HepG2 (cell line): Measurements from ENCODE around the gene GRIK1. TPM values are rescaled to one million over a fixed set of nuclear protein-coding genes. Genes with fewer than 3 reads are reported as not detected.

Experiments used
- ATAC-seq: fragments of 200-7000 bp; cut with Tn5 transposase; 3 replicates; pipeline ENCODE4 v1.9.1; 2020; ENCODE audit warnings: mild to moderate bottlenecking, moderate library complexity
- BruUV-seq: library from RNA; stranded (reverse); fragments of 400-500 nt; replicated peaks from 2 replicates; lab custom pipeline; 2021; lab: Mats Ljungman, UMichigan
- CTCF ChIA-PET: fragments of 300-600 bp; formaldehyde crosslinking; extraction: SDS; loops from one replicate; lab custom pipeline; 2021; ENCODE audit warnings: low total read pairs, inconsistent platforms, low intra/inter-chr PET ratio; lab: Yijun Ruan, JAX
- POLR2A ChIA-PET: fragments of 350-600 bp; sonication (Branson Sonifier 250); formaldehyde crosslinking; loops from one replicate; lab custom pipeline; 2020; ENCODE audit warnings: antibody characterized with exemption, inconsistent platforms; lab: Yijun Ruan, JAX
- DNase-seq: peaks from one replicate; pipeline ENCODE4 v3.0.0-alpha.2; 2015; ENCODE audit warnings: low spot score
- FAIRE-seq: peaks from 3 replicates; lab custom pipeline; 2011; peaks lifted over from hg19 to GRCh38; lab: Jason Lieb, UNC
- H2AFZ ChIP-seq: one replicate; pipeline ENCODE4 v1.6.1; 2011; ENCODE audit warnings: low read length, inconsistent platforms
- H3K27ac ChIP-seq: fragments of 300-600 bp; 3 replicates; pipeline ENCODE4 v1.8.0; 2011; ENCODE audit warnings: mixed run types, mild to moderate bottlenecking, mixed read lengths, low read length, inconsistent platforms; ENCODE audit not compliant: insufficient read depth; ENCODE audit errors: extremely low read length
- H3K27me3 ChIP-seq, 2 experiments: fragments of 200-600 bp in 1 of 2; 2 replicates in 1 of 2; 3 replicates in 1 of 2; pipeline versions ENCODE4 v1.6.0 to v1.8.0; 2011; ENCODE audit warnings: low read length in 2 of 2, mild to moderate bottlenecking in 2 of 2, moderate library complexity in 2 of 2, inconsistent platforms in 1 of 2; ENCODE audit not compliant: insufficient read depth in 2 of 2, control insufficient read depth in 1 of 2
- H3K36me3 ChIP-seq, 2 experiments: fragments of 200-600 bp in 1 of 2; replicated peaks in 1 of 2; 2 replicates in 1 of 2; 3 replicates in 1 of 2; pipeline versions ENCODE4 v1.5.1 to v1.8.0; 2011; ENCODE audit warnings: low read length in 2 of 2, inconsistent platforms in 1 of 2; ENCODE audit not compliant: insufficient read depth in 2 of 2, control insufficient read depth in 1 of 2
- H3K4me1 ChIP-seq: 2 replicates; pipeline ENCODE4 v1.5.1; 2012; ENCODE audit warnings: low read length, inconsistent platforms; ENCODE audit not compliant: insufficient read depth
- H3K4me2 ChIP-seq: 2 replicates; pipeline ENCODE4 v1.6.0; 2011; ENCODE audit warnings: low read depth, low read length, inconsistent platforms
- H3K4me3 ChIP-seq, 3 experiments: fragments of 200-600 bp in 1 of 3; sonication (generic), shearing (Covaris generic) in 1 of 3; replicated peaks in 1 of 3; 2 replicates each; pipeline ENCODE4 v1.5.1; 2011 to 2016; ENCODE audit warnings: low read length in 3 of 3, inconsistent platforms in 2 of 3, low read depth in 2 of 3, mild to moderate bottlenecking in 2 of 3, control low read depth in 1 of 3, mixed read lengths in 1 of 3; ENCODE audit not compliant: insufficient read depth in 1 of 3
- H3K79me2 ChIP-seq: one replicate; pipeline ENCODE4 v1.6.1; 2011; ENCODE audit warnings: low read length, inconsistent platforms; ENCODE audit not compliant: insufficient read depth
- H3K9ac ChIP-seq: 2 replicates; pipeline ENCODE4 v1.6.0; 2011; ENCODE audit warnings: mild to moderate bottlenecking, low read depth, low read length, inconsistent platforms; ENCODE audit not compliant: insufficient read depth
- H3K9me3 ChIP-seq: 2 replicates; pipeline ENCODE4 v1.5.1; 2012; ENCODE audit warnings: mild to moderate bottlenecking, low read length
- H4K20me1 ChIP-seq: 2 replicates; pipeline ENCODE4 v1.6.0; 2011; ENCODE audit warnings: inconsistent platforms, mild to moderate bottlenecking, low read length, moderate library complexity; ENCODE audit not compliant: insufficient read depth
- FOXP4 ChIP-seq: sonication (generic); formaldehyde crosslinking; IDR thresholded peaks from 2 replicates; pipeline ENCODE4 v1.4.0; 2020; ENCODE audit warnings: missing genetic modification reagents
- HNRNPK ChIP-seq: fragments of 200-400 bp; formaldehyde crosslinking; IDR thresholded peaks from 2 replicates; pipeline ENCODE4 v1.6.1; 2018; ENCODE audit warnings: low read length, low read depth, moderate library complexity, mild to moderate bottlenecking; ENCODE audit not compliant: poor library complexity, severe bottlenecking
- MAFG ChIP-seq: sonication (generic); formaldehyde crosslinking; IDR thresholded peaks from 2 replicates; pipeline ENCODE4 v1.5.1; 2020; ENCODE audit warnings: mild to moderate bottlenecking, missing genetic modification reagents
- ZNF337 ChIP-seq: sonication (generic); formaldehyde crosslinking; IDR thresholded peaks from 2 replicates; pipeline ENCODE4 v1.5.1; 2020; ENCODE audit warnings: missing genetic modification reagents, low read depth, mild to moderate bottlenecking, borderline replicate concordance
- WGBS: methylation state at CpG from one replicate; pipeline ENCODE4 v1.1.6; 2017; ENCODE audit warnings: low lambda C conversion rate; 5-methylcytosine and 5-hydroxymethylcytosine counted together
- in situ Hi-C: cut with HindIII; loops from 2 replicates; pipeline ENCODE4 v1.10.0; 2017; ENCODE audit warnings: low pct_unique_long_range_greater_than_20kb; ENCODE audit not compliant: extremely low pct_ligation_motif_present
- intact Hi-C: fragments of 100-400 bp; cut with micrococcal nuclease; formaldehyde crosslinking; loops from one replicate; pipeline ENCODE4 v1.10.0; 2022; ENCODE audit not compliant: unreplicated experiment
- polyA plus RNA-seq, 8 experiments: library from polyadenylated mRNA; depleted of rRNA in 3 of 8; stranded (reverse) in 7 of 8; unstranded in 1 of 8; fragments of >200 nt; fragmentation: Illumina TruSeq in 4 of 8; extraction: Trizol in 4 of 8; gene quantifications; 2 replicates each; pipeline versions ENCODE4 v1.2.1 to v1.2.3, GENCODE V29; 2011 to 2016; ENCODE audit warnings: low read depth in 4 of 8, missing spikeins in 1 of 8, mixed read lengths in 1 of 8; ENCODE audit not compliant: insufficient read depth in 1 of 8
- total RNA-seq, 5 experiments: library from RNA; depleted of rRNA; stranded (reverse); fragments of >200 nt; fragmentation: Illumina TruSeq; extraction: Trizol; gene quantifications; 2 replicates each; pipeline ENCODE4 v1.2.3, GENCODE V29; 2016; ENCODE audit warnings: low read depth in 1 of 5

The GRIK1 gene
- total and polyA plus RNA-seq, 2 of the 13 experiments (the other 11 are each of a cell fraction or from before 2014, with no cell fraction given), result not detected

GRCh38 chr21:29951911-29952310 is 12.1 kb upstream of the GRIK1 start:
- H3K27ac ChIP-seq, result no peak overlapping the region
- H3K4me1 ChIP-seq, result no peaks in the 10 kb centered on the region
- H4K20me1 ChIP-seq, result no peaks in the 10 kb centered on the region
- DNase-seq (no peak), ATAC-seq (no peak), FAIRE-seq (no peak)
- ChIA-PET POLR2A (no interaction called here), CTCF (no interaction called here)
- H3K9ac ChIP-seq, result no peak overlapping the region
- BruUV-seq, result no TSS peak
- H2AFZ ChIP-seq, result no peak overlapping the region
- H3K4me2 ChIP-seq, result no peak overlapping the region
- no peaks in the 10 kb centered on the region; a peak in 1 of 5 replicates for H3K27me3 ChIP-seq
- intact Hi-C loops, result no loop called here
- no peaks in the 10 kb centered on the region for H3K36me3 ChIP-seq
- TF ChIP-seq ZNF337 (CRISPR knock-in tag), result no peak
- TF ChIP-seq FOXP4, result no peak
- H3K79me2 ChIP-seq, result no peaks in the 10 kb centered on the region
- in situ Hi-C loops, result no loop called here
- no peak overlapping the region for H3K4me3 ChIP-seq
- H3K9me3 ChIP-seq, result peaks cover 18% of the 10 kb centered on the region

- Histone ChIP-seq H3K4me1 (no peaks in the 10 kb centered on the region), H3K9me3 (peaks cover 14% of the 10 kb centered on the region), H3K36me3 (no peaks in the 10 kb centered on the region), H2AFZ (no peak overlapping the region), H3K9ac (no peak overlapping the region), H3K4me3 (no peak overlapping the region), H4K20me1 (no peaks in the 10 kb centered on the region), H3K4me2 (no peak overlapping the region), H3K27ac (no peak overlapping the region), H3K79me2 (no peaks in the 10 kb centered on the region), H3K27me3 (no peaks in the 10 kb centered on the region; a peak in 1 of 5 replicates)
- ATAC-seq (no peak), DNase-seq (no peak), FAIRE-seq (no peak)
- no TSS peak for BruUV-seq
- POLR2A ChIA-PET, result no interaction called here
- in situ Hi-C loops, result no loop called here
- peak; percentile 54 for TF ChIP-seq HNRNPK
- TF ChIP-seq MAFG (CRISPR knock-in tag), result no peak
- CTCF ChIA-PET, result no interaction called here
- 3% methylated on average over 1 of the region's 1 CpG for WGBS
- intact Hi-C loops, result no loop called here
Observed at GRCh38 chr21:29949991-29950390, 10.2 kb upstream of the GRIK1 start.
